GM12872 (cell line): ENCODE results near the gene MYBL2.

ENCODE experiments used
- CTCF ChIP-seq: IDR thresholded peaks from 3 replicates; pipeline ENCODE4 v1.5.1; 2011; ENCODE audit warnings: low read depth, mild to moderate bottlenecking, low read length, moderate library complexity; ENCODE audit not compliant: insufficient read depth

The MYBL2 gene

DNA sequence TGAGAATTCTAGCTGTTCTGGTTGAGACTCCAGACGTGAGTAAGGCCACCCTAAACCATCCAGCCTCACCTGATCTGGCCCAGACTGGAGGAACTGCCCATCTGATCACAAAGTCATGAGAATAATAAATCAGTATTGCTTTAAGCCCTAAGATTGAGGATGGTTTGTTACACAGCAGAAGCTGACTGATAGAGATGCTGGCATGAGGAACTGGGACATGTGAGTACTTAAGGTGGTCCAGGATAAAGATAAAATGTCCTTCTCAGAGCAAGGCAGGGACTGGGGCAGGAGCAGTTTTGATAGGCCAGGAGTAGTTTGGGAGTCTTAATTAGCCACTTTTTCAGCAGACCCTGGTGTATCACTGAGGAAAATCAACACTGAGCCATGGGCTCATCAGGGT, 53.1 kb downstream of the MYBL2 start:
- no peak for TF ChIP-seq CTCF

GRCh38 chr20:43721097-43721428, 54.1 kb downstream of the MYBL2 start:
- TF ChIP-seq CTCF: no peak

- no peak for TF ChIP-seq CTCF
Observed at GRCh38 chr20:43721429-43722152, 54.7 kb downstream of the MYBL2 start.

GRCh38 chr20:43722153-43722505, 55.2 kb downstream of the MYBL2 start:
- TF ChIP-seq CTCF: no peak

GRCh38 chr20:43723186-43723585, 56.3 kb downstream of the MYBL2 start:
- TF ChIP-seq CTCF: no peak

- TF ChIP-seq CTCF: no peak
Observed at GRCh38 chr20:43723735-43724134, 56.8 kb downstream of the MYBL2 start.

DNA sequence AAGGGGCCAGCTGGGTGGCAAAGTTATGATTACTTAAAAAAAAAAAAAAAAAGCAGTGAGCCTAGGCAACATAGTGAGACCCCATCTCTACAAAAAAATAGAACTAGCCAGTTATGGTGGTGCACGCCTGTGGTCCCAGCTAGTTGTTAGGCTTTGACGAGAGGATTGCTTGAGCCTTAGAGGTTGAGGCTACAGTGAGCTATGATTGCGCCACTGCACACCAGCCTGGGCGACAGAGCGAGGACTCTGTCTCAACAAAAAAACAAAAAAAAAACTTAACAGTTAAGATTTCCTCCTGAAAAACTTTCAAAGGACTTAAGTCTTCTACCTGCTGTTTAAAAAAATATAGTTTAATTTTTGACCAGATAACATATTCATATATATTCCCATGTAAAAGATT, 57.5 kb downstream of the MYBL2 start:
- no peak for TF ChIP-seq CTCF
